K562 (cell line): ENCODE data around the gene DENND10. TPM values are rescaled to one million over a fixed set of nuclear protein-coding genes. Genes with fewer than 3 reads are reported as not detected.

Source experiments
- AFF4 ChIP-seq: sonication (generic); formaldehyde crosslinking; IDR thresholded peaks from 2 replicates; pipeline ENCODE4 v1.8.0; 2023; ENCODE audit warnings: mild to moderate bottlenecking, missing genetic modification reagents
- ARID1B ChIP-seq: fragments of 450-650 bp; IDR thresholded peaks from 2 replicates; pipeline ENCODE4 v1.6.1; 2016; ENCODE audit warnings: antibody characterized with exemption, mild to moderate bottlenecking, inconsistent platforms
- BACH1 ChIP-seq: fragments of 200-800 bp; sonication (Bioruptor generic); IDR thresholded peaks from 2 replicates; pipeline ENCODE4 v1.6.1; 2016; ENCODE audit warnings: missing genetic modification characterization, missing compliant biosample characterization
- ERF ChIP-seq: fragments of 450-650 bp; formaldehyde crosslinking; IDR thresholded peaks from 2 replicates; pipeline ENCODE4 v1.4.0; 2020; ENCODE audit warnings: mild to moderate bottlenecking, mixed read lengths
- GATA2 ChIP-seq: sonication (generic); formaldehyde crosslinking; IDR thresholded peaks from 2 replicates; pipeline ENCODE4 v1.4.0; 2020; ENCODE audit warnings: mild to moderate bottlenecking, missing genetic modification reagents
- HDAC6 ChIP-seq: IDR thresholded peaks from 2 replicates; pipeline ENCODE4 v1.6.1; 2012; ENCODE audit warnings: low read depth, mild to moderate bottlenecking, control low read depth, inconsistent platforms, low read length, moderate library complexity
- JUND ChIP-seq, 2 experiments: IDR thresholded peaks; 2 replicates in 1 of 2; 3 replicates in 1 of 2; pipeline ENCODE4 v1.6.1; 2011; ENCODE audit warnings: borderline replicate concordance in 2 of 2, low read depth in 2 of 2, low read length in 2 of 2, improper control_type of control experiment in 1 of 2, missing biosample characterization in 1 of 2, missing genetic modification characterization in 1 of 2, missing genetic modification reagents in 1 of 2
- L3MBTL2 ChIP-seq: fragments of 450-650 bp; IDR thresholded peaks from 2 replicates; pipeline ENCODE4 v1.6.1; 2016; ENCODE audit warnings: mild to moderate bottlenecking, moderate library complexity
- MAFF ChIP-seq: IDR thresholded peaks from 2 replicates; pipeline ENCODE4 v1.6.1; 2012; ENCODE audit warnings: low read length, improper control_type of control experiment
- NR2C1 ChIP-seq, 2 experiments: fragments of 450-650 bp; IDR thresholded peaks; 2 replicates each; pipeline ENCODE4 v1.6.1; 2017; ENCODE audit warnings: mild to moderate bottlenecking in 2 of 2, antibody characterized with exemption in 1 of 2, inconsistent platforms in 1 of 2, missing compliant biosample characterization in 1 of 2, missing genetic modification characterization in 1 of 2
- PHF8 ChIP-seq: fragments of 200-600 bp; sonication (generic); IDR thresholded peaks from 2 replicates; pipeline ENCODE4 v1.6.1; 2012; ENCODE audit warnings: mixed run types, mild to moderate bottlenecking, inconsistent platforms, low read length, moderate library complexity, borderline replicate concordance
- POLR2A ChIP-seq: fragments of 450-650 bp; conservative IDR thresholded peaks from 2 replicates; pipeline ENCODE4 v1.6.1; 2016
- SOX6 ChIP-seq: fragments of 450-650 bp; IDR thresholded peaks from 2 replicates; pipeline ENCODE4 v1.6.1; 2014; ENCODE audit warnings: mild to moderate bottlenecking
- TSC22D4 ChIP-seq: fragments of 450-650 bp; IDR thresholded peaks from 2 replicates; pipeline ENCODE4 v1.6.1; 2016; ENCODE audit warnings: missing genetic modification characterization, missing biosample characterization, control low read depth
- ZBED1 ChIP-seq: IDR thresholded peaks from 2 replicates; pipeline ENCODE4 v1.6.1; 2014
- ZBTB26 ChIP-seq: fragments of 450-650 bp; formaldehyde crosslinking; IDR thresholded peaks from 2 replicates; pipeline ENCODE4 v1.4.0; 2022; ENCODE audit warnings: missing genetic modification characterization
- ZNF124 ChIP-seq: sonication (generic); formaldehyde crosslinking; IDR thresholded peaks from 2 replicates; pipeline ENCODE4 v1.8.1; 2022; ENCODE audit warnings: missing genetic modification reagents
- ZNF695 ChIP-seq: fragments of 450-650 bp; formaldehyde crosslinking; IDR thresholded peaks from 2 replicates; pipeline ENCODE4 v1.4.0; 2020; ENCODE audit warnings: mild to moderate bottlenecking, moderate library complexity
- ZNF707 ChIP-seq: fragments of 250-450 bp; sonication (Bioruptor Pico); conservative IDR thresholded peaks from 2 replicates; pipeline ENCODE4 v1.8.0; 2022; ENCODE audit warnings: inconsistent platforms, mild to moderate bottlenecking, moderate library complexity
- ZNF766 ChIP-seq: fragments of 200-800 bp; sonication (Bioruptor generic); conservative IDR thresholded peaks from 2 replicates; pipeline ENCODE4 v1.6.1; 2016; ENCODE audit warnings: missing genetic modification characterization, missing compliant biosample characterization
- polyA plus RNA-seq, 8 experiments: library from polyadenylated mRNA; depleted of rRNA in 4 of 8; stranded (reverse) in 5 of 8; unstranded in 3 of 8; fragments of >200 nt; fragmentation: Nextera tagmentation in 2 of 8; fragmentation: Illumina TruSeq in 1 of 8; extraction: Ambion mirVana in 2 of 8; extraction: Trizol in 1 of 8; gene quantifications; 2 replicates each; pipeline versions ENCODE4 v1.2.1 to v1.2.3, GENCODE V29; 2011 to 2014; ENCODE audit warnings: inconsistent platforms in 1 of 8, missing spikeins in 1 of 8
- total RNA-seq, 7 experiments: library from RNA; depleted of rRNA in 6 of 7; stranded (reverse); fragments of >200 nt in 6 of 7; fragmentation: Illumina TruSeq in 2 of 7; extraction: Trizol in 2 of 7; gene quantifications; 2 replicates each; pipeline versions ENCODE4 v1.2.1 to v1.2.3, GENCODE V29; 2011 to 2021; ENCODE audit warnings: low replicate concordance in 1 of 7
- TF ChIP-seq, protein P1 (sequence below): fragments of 200-800 bp; sonication (Bioruptor generic); IDR thresholded peaks from 2 replicates; pipeline ENCODE4 v1.6.1; 2017; ENCODE audit warnings: missing genetic modification characterization, missing compliant biosample characterization

Gene DENND10
- total and polyA plus RNA-seq, 9 of the 15 experiments (the other 6 are each of a cell fraction or from before 2014, with no cell fraction given), result 9.4 to 20.0 (median 12.5) TPM

GRCh38 chr10:119131512-119132240 is 27.8 kb downstream of the DENND10 start (continued):
- TF ChIP-seq ZBTB26, result no peak
- no peak for TF ChIP-seq POLR2A
- TF ChIP-seq ARID1B, result peak; percentile 63; the same call in 1 of the 2 replicates
- no peak for TF ChIP-seq NR2C1 (IDR thresholded peaks at IDR 0.05)
- 0 out of 2 replicates have a peak, but pooled peaks have one; percentile 4 for TF ChIP-seq NR2C1 (tag; IDR thresholded peaks at IDR 0.05)
- TF ChIP-seq ZNF766, result peak; percentile 67
- TF ChIP-seq MAFF, result peak; percentile 81
- TF ChIP-seq ZNF695 (CRISPR knock-in tag), result no peak
- TF ChIP-seq, protein P1, sequence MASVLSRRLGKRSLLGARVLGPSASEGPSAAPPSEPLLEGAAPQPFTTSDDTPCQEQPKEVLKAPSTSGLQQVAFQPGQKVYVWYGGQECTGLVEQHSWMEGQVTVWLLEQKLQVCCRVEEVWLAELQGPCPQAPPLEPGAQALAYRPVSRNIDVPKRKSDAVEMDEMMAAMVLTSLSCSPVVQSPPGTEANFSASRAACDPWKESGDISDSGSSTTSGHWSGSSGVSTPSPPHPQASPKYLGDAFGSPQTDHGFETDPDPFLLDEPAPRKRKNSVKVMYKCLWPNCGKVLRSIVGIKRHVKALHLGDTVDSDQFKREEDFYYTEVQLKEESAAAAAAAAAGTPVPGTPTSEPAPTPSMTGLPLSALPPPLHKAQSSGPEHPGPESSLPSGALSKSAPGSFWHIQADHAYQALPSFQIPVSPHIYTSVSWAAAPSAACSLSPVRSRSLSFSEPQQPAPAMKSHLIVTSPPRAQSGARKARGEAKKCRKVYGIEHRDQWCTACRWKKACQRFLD (CRISPR knock-in tag), result 0 out of 2 replicates have a peak, but pooled peaks have one; percentile 36
- TF ChIP-seq BACH1 (tag), result peak; percentile 75
- TF ChIP-seq HDAC6, result no peak
- no peak for TF ChIP-seq GATA2 (CRISPR knock-in tag)
- TF ChIP-seq TSC22D4 (tag), result no peak
- TF ChIP-seq JUND (IDR thresholded peaks at IDR 0.05; ENCODE audit: borderline replicate concordance, low read depth, low read length), result peak; percentile 31; the same call in 1 of the 2 replicates
- peak; percentile 27; the same call in 1 of the 3 replicates for TF ChIP-seq JUND (tag; IDR thresholded peaks at IDR 0.05; ENCODE audit: borderline replicate concordance, low read depth, low read length)
- TF ChIP-seq L3MBTL2, result peak; percentile 2; the same call in 1 of the 2 replicates
- no peak for TF ChIP-seq ZNF707 (CRISPR knock-in tag)
- peak; percentile 83 for TF ChIP-seq SOX6
- peak; percentile 17; the same call in 1 of the 2 replicates for TF ChIP-seq PHF8
- no peak for TF ChIP-seq ERF (CRISPR knock-in tag)
- TF ChIP-seq ZBED1, result no peak
- TF ChIP-seq ZNF124 (CRISPR knock-in tag), result no peak
- TF ChIP-seq AFF4 (CRISPR knock-in tag), result no peak
